Stimulated activated CD8-positive, alpha-beta memory T cell treated with anti-CD3 and anti-CD28 coated beads, Interleukin-2, amount 100 ng/mL, for 1 hour (primary cell): ENCODE results near the gene CGB3.
"Not testable (repeated sequence)": the region's sequence is repeated elsewhere in the genome, so short reads cannot be mapped to it uniquely, and the experiment has no call there.

Experiments used
- DNase-seq, 2 donors: peaks; one replicate each; pipeline ENCODE4 v3.0.0-alpha.2; 2020; ENCODE audit warnings: low read depth in 2 of 2

CGB3 gene

GRCh38 chr19:49024233-49024632, at the start of gene CGB3:
CGB3 (minus strand) TSS chr19:49024333; CDS start chr19:49023971, 362 bp downstream.
- not testable (repeated sequence) for DNase-seq

DNA sequence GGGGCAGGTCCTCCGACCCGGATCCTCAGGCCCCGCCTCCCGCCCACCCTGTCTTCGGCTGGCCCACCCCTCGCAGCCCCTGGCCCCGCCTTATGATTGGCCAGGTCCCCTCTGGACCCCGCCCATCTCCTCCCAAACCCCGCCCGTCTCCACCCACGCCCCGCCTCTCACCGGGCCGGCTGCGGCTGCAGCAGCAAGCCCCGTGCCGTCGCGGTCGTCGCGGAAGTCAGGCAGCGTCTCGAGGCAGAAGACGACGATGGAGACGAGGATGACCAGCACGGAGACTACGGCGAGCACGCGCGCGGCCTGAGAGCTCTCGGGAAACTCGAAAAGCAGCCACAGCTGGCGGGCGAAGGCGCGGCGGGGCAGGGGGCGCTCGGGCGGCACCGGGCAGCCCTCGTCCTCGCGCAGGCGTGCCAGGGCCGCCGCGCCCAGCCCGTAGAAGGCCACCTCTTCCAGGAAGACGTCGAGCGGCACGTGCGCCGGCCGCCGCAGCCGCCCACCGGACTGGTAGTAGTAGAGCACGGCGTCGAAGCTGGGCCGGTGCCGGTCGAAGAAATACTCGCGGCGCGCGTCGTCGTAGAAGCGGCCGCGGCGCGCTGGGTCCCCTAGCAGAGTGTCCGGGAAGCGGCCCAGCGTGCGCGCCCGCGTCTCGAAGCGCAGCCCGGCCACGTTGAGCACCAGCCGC, 47.9 kb upstream of the CGB3 start:
- DNase-seq: no peak

DNA sequence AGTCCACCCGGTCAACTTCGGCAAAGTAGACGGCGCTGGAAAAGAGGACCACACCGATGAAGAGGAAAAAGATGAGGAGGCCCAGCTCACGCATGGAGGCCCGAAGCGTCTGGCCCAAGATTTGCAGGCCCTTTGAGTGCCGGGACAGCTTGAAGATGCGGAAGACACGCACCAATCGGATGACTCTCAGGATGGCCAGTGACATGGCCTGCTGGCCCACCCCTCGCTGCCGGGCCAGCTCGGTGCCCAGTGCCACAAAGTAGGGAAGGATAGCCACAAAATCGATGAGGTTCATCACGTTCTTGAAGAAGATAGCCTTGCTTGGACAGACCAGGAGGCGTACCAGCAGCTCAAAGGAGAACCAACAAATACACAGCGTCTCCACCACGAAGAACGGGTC, 46.3 kb upstream of the CGB3 start:
- DNase-seq: no peak

DNA sequence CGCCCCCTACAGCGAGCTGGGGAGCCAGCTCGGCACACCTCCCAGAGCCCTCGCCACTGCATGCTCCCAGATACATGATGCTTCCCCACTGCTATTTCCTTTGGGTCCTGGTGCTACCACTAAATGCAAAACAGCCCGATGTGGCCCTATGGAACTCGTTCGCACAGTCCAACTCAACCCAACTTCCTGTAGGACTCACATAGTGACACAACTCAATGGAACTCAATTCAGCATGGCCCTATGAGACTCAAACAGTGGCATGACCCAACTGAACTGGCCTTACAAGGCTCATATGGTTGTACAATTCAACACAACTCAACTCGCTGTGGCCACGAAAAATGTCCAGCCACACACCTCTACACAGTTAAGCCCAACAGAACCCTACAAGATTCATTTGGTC, 44.9 kb upstream of the CGB3 start:
- DNase-seq: no peak

DNA sequence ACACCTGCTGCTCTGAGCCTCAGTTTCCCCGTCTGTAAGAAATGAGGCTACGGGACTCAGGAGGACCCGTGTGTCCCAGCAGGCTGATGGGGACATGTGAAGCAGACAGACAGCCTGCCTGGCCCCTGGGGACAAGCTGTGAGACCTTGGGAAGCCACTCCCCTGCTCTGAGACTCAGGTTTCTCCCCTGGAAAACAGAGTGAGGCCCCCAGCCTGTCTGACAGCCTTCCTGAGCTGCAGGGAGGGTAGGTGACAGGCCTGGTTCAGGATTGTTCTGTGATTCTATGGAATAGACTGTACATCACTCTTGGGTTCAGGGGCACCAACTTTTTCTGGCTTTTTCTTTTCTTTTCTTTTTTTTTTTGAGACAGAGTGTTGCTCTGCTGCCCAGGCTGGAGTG, 43.4 kb upstream of the CGB3 start:
- DNase-seq: no peak

- no peak for DNase-seq
Measured at GRCh38 chr19:49065905-49066512, 41.9 kb upstream of the CGB3 start.

GRCh38 chr19:49064768-49065611, 40.9 kb upstream of the CGB3 start, which contains the start of gene NTF4:
NTF4 (minus strand) TSS chr19:49064818; CDS start chr19:49061997, 2,821 bp downstream.
- no peak for DNase-seq

GRCh38 chr19:49064029-49064629, 40.0 kb upstream of the CGB3 start:
- no peak for DNase-seq

DNA sequence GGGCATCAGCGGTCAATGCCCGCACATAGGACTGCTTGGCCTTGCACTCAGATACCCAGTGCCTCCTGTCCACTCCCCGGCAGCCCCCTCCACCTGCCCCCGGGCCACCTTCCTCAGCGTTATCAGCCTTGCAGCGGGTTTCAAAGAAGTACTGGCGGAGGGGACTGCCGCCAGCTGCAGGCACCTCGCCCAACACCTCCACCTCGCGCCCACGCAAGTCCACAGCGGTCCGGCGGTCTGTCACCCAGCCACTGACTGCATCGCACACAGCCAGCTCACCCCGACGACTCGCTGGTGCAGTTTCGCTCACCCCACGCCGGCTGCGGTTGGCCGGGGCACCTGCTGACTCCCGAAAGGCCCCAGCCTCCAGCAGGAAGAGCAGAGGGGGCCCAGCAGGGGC, 37.3 kb upstream of the CGB3 start:
- no peak for DNase-seq

DNA sequence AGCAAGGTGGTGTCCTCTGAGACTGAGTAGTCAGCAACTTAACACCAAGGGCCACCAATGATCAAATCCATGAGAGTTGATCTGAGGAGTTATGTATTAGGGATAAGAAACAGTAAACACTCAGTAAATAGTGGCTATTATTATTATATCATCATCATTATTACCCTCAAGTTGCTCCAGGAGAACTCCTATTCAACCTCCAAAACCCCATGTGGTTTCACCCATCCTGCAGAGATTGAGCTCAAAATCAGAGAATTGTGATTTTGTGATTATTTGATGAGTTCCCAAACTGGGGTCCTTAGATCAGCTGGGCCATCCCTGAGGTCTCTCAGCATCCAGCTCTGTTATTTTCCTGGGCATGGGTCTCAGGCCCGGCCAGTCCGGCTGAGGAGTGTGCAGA, 36.9 kb upstream of the CGB3 start:
- no peak for DNase-seq

GRCh38 chr19:49059053-49059452, 34.9 kb upstream of the CGB3 start:
- no peak for DNase-seq

DNA sequence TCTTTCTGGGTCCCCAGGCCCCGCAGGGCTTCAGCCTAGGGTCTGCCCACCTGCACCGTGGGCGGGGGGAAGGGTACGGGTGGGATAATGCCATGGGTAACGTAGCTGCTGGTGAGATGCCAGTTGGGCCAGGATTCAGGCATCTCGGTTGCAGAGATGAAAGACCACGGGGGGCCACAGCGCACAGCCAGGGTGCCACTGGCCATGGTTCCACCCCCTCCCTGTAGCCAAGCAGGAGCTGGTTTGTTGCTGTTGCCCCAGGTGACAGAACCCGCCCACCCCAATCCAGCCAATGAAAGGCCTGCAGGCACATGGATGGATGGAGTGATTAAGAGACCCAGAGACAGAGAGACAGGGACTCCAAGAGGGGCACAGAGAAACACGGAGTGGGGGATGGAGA, 34.4 kb upstream of the CGB3 start:
- DNase-seq: no peak

- no peak for DNase-seq
Measured at GRCh38 chr19:49057636-49058234, 33.6 kb upstream of the CGB3 start, which contains the start of gene CGB7. CGB7 (minus strand) TSS chr19:49057749; CDS start chr19:49055375, 2,374 bp downstream.

- not testable (repeated sequence) for DNase-seq
Measured at GRCh38 chr19:49056902-49057596, 32.9 kb upstream of the CGB3 start.

- DNase-seq: no peak
Measured at GRCh38 chr19:49056101-49056901, 32.2 kb upstream of the CGB3 start.

DNA sequence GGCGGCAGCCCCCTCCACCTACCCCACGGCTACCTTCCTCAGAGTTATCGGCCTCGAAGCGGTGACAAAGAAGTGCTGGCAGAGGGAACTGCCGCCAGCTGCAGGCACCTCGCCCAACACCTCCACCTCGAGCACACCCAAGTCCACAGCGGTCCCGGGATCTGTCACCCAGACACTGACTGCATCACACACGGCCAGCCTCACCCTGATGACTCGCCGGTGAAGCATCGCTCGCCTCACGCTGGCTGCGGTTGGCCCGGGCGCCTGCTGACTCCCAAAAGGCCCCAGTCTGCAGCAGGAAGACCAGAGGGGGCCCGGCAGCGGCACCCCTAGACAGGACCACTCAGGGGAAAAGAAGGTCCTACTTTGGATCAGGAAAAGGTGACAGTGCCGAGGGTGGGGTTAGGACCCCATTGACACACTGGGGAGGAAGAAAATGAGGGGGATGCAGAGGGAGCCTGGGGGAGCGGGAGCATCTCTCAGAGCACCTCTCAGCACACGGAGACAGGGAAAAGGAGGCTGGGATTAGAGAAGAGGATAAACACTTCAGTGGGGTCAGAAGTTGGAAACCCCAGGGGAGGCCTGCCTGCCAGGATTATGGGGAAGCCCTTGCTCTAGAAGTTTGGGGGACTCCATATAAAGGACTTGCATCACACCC, 26.4 kb upstream of the CGB3 start:
- not testable (repeated sequence) for DNase-seq

DNA sequence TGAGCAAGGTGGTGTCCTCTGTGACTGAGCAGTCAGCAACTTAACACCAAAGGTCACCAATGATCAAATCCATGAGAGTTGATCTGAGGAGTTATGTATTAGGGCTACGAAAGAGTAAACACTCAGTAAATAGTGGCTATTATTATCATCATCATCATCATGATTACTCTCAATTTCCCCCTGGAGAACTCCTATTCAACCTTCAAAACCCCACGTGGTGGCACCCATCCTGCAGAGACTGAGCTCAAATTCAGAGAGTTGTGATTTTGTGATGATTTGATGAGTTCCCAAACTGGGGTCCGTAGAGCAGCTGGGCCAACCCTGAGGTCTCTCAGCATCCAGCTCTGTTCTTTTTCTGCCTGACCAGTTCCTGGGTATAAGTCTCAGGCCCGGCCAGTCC, 25.7 kb upstream of the CGB3 start:
- not testable (repeated sequence) for DNase-seq

DNA sequence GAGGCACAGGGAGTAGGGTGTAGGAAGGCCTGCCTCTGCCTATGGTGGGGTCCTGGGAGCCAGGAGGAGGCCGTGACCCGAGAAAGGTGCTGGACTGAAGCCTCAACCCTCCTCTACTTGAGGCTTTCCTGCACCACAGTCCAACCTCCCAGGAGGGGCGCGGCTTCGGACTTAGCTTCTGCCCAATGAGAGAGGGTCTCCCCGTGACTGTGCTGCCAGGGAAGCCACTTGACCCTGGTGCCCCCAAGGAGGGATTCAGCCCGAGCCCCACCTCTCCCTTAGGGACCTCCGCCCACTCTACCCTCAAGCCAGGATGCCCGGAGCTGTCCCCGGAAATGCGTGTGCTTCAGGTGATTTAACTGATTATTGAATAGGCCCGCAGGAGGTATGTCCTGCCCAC, 24.9 kb upstream of the CGB3 start, which contains the start of gene CGB8:
Gene CGB8 (minus strand): TSS at position 101 of the 400 bp plus-strand sequence. CDS start 372 bp downstream, outside the sequence.
- not testable (repeated sequence) for DNase-seq

DNA sequence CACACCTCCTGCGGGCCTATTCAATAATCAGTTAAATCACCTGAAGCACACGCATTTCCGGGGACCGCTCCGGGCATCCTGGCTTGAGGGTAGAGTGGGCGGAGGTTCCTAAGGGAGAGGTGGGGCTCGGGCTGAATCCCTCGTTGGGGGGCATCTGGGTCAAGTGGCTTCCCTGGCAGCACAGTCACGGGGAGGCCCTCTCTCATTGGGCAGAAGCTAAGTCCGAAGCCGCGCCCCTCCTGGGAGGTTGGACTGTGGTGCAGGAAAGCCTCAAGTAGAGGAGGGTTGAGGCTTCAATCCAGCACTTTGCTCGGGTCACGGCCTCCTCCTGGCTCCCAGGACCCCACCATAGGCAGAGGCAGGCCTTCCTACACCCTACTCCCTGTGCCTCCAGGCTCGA, 19.4 kb upstream of the CGB3 start, which contains the start of gene CGB5:
Gene CGB5 (plus strand): TSS at position 301 of the 400 bp plus-strand sequence. CDS start 362 bp downstream, outside the sequence.
- not testable (repeated sequence) for DNase-seq
